Endodermal cell (in vitro differentiated cells): ENCODE data around the gene SCIN. TPM values are rescaled to one million over a fixed set of nuclear protein-coding genes. Genes with fewer than 3 reads are reported as not detected.

Experiments
- DNase-seq: peaks from one replicate; pipeline ENCODE4 v3.0.0-alpha.2; 2017
- H3K27ac ChIP-seq: 2 replicates; pipeline ENCODE4 v1.5.1; 2013; ENCODE audit warnings: mild to moderate bottlenecking, low read depth, low read length, moderate library complexity
- H3K27me3 ChIP-seq: 2 replicates; pipeline ENCODE4 v1.6.1; 2013; ENCODE audit warnings: mild to moderate bottlenecking, low read length, moderate library complexity; ENCODE audit not compliant: insufficient read depth, control insufficient read depth, poor library complexity, severe bottlenecking
- H3K36me3 ChIP-seq: 2 replicates; pipeline ENCODE4 v1.7.0; 2013; ENCODE audit warnings: mild to moderate bottlenecking, low read length, moderate library complexity; ENCODE audit not compliant: control insufficient read depth, insufficient read depth
- H3K4me1 ChIP-seq: one replicate; pipeline ENCODE4 v1.7.0; 2013; ENCODE audit warnings: low read length; ENCODE audit not compliant: control insufficient read depth, insufficient read depth
- H3K4me3 ChIP-seq: 2 replicates; pipeline ENCODE4 v1.5.1; 2013; ENCODE audit warnings: mild to moderate bottlenecking, low read length, moderate library complexity
- H3K9ac ChIP-seq: 2 replicates; pipeline ENCODE4 v1.6.1; 2013; ENCODE audit warnings: mild to moderate bottlenecking, low read length, moderate library complexity; ENCODE audit not compliant: poor library complexity, severe bottlenecking; ENCODE audit errors: extremely low read depth
- H3K9me3 ChIP-seq: 2 replicates; pipeline ENCODE4 v1.6.1; 2013; ENCODE audit warnings: mild to moderate bottlenecking, low read length, moderate library complexity; ENCODE audit not compliant: control insufficient read depth
- H3K27ac Mint-ChIP-seq: 2 replicates; pipeline ENCODE4 v1.8.0; 2020; ENCODE audit warnings: mixed read lengths
- H3K27me3 Mint-ChIP-seq: 2 replicates; pipeline ENCODE4 v1.8.0; 2021; ENCODE audit warnings: mild to moderate bottlenecking, mixed read lengths; ENCODE audit not compliant: insufficient read depth
- H3K36me3 Mint-ChIP-seq: 2 replicates; pipeline ENCODE4 v1.8.0; 2020; ENCODE audit warnings: low read depth, mixed read lengths
- H3K4me1 Mint-ChIP-seq: 2 replicates; pipeline ENCODE4 v1.8.0; 2020; ENCODE audit warnings: mixed read lengths
- H3K4me3 Mint-ChIP-seq: 2 replicates; pipeline ENCODE4 v1.8.0; 2020; ENCODE audit warnings: mild to moderate bottlenecking, moderate library complexity, mixed read lengths
- H3K9me3 Mint-ChIP-seq: 2 replicates; pipeline ENCODE4 v1.8.0; 2020; ENCODE audit warnings: mild to moderate bottlenecking, mixed read lengths
- CTCF ChIP-seq: fragments of 200-600 bp; sonication (generic); conservative IDR thresholded peaks from 2 replicates; pipeline ENCODE4 v1.5.0; 2021; ENCODE audit warnings: antibody characterized with exemption, mild to moderate bottlenecking
- WGBS, 2 experiments: methylation state at CpG; one replicate each; pipeline versions ENCODE4 v1.1.5 to v1.1.7; 2013; ENCODE audit warnings: missing lambda C conversion rate in 2 of 2, mixed read lengths in 1 of 2; ENCODE audit not compliant: insufficient coverage in 1 of 2, insufficient read length in 1 of 2; 5-methylcytosine and 5-hydroxymethylcytosine counted together
- total RNA-seq, 2 donors: library from RNA; stranded (reverse); fragmentation: NEBNext Ultra II Directional in 1 of 2; extraction: Animal tissue kit (Norgen Biotek cat#: 25700) in 1 of 2; gene quantifications; 2 replicates in 1 of 2; 3 replicates in 1 of 2; pipeline ENCODE4 v1.2.1, GENCODE V29; 2021

The SCIN gene
- total RNA-seq, 2 donors from 2014 or later = 0.15 TPM; not detected in 1

GRCh38 chr7:12601302-12601869 lies 30.9 kb downstream of the SCIN start:
- Histone ChIP-seq H3K9me3 (peaks cover 13% of the 10 kb centered on the region), H3K9ac (no peak overlapping the region), H3K27me3 (no peaks in the 10 kb centered on the region), H3K4me1 (no peaks in the 10 kb centered on the region), H3K36me3 (no peaks in the 10 kb centered on the region), H3K27ac (no peak overlapping the region), H3K4me3 (no peak overlapping the region)
- Mint-ChIP-seq H3K4me3 (no peak overlapping the region), H3K36me3 (peaks cover 7% of the 10 kb centered on the region), H3K9me3 (peaks cover 27% of the 10 kb centered on the region), H3K27me3 (no peaks in the 10 kb centered on the region), H3K27ac (no peak overlapping the region), H3K4me1 (no peaks in the 10 kb centered on the region)
- TF ChIP-seq CTCF = no peak
- 100% methylated on average over 1 of the region's 1 CpG; no CpG with 5 or more reads in 1 of the 2 experiments for WGBS, 2 experiments
- DNase-seq = no peak

- no peaks in the 10 kb centered on the region for H3K27me3 Mint-ChIP-seq
- no peak for DNase-seq
- H3K27ac ChIP-seq = no peak overlapping the region
- peaks cover 2% of the 10 kb centered on the region for H3K36me3 Mint-ChIP-seq
- H3K27me3 ChIP-seq = no peaks in the 10 kb centered on the region
- H3K4me1 Mint-ChIP-seq = no peaks in the 10 kb centered on the region
- WGBS, 2 experiments = no CpG with 5 or more reads among the region's 1 CpG
- no peak overlapping the region for H3K4me3 Mint-ChIP-seq
- TF ChIP-seq CTCF = no peak
- peaks cover 7% of the 10 kb centered on the region for H3K9me3 ChIP-seq
- H3K9ac ChIP-seq = no peak overlapping the region
- peaks cover 15% of the 10 kb centered on the region for H3K9me3 Mint-ChIP-seq
- no peak overlapping the region for H3K4me3 ChIP-seq
- H3K4me1 ChIP-seq = no peaks in the 10 kb centered on the region
- no peak overlapping the region for H3K27ac Mint-ChIP-seq
- no peaks in the 10 kb centered on the region for H3K36me3 ChIP-seq
Measured at GRCh38 chr7:12607134-12607533, 36.6 kb downstream of the SCIN start.

GRCh38 chr7:12609561-12609960 lies 39.0 kb downstream of the SCIN start:
- H3K9me3 ChIP-seq = no peaks in the 10 kb centered on the region
- H3K27me3 ChIP-seq = no peaks in the 10 kb centered on the region
- Mint-ChIP-seq H3K4me1 (no peaks in the 10 kb centered on the region), H3K4me3 (no peak overlapping the region), H3K9me3 (peaks cover under 1% of the 10 kb centered on the region), H3K27me3 (no peaks in the 10 kb centered on the region), H3K27ac (no peak overlapping the region), H3K36me3 (no peaks in the 10 kb centered on the region)
- WGBS, 2 experiments = 88 to 96% methylated on average over 1 of the region's 1 CpG
- no peak for DNase-seq
- H3K4me3 ChIP-seq = no peak overlapping the region
- no peak overlapping the region for H3K27ac ChIP-seq
- H3K4me1 ChIP-seq = no peaks in the 10 kb centered on the region
- no peak overlapping the region for H3K9ac ChIP-seq
- no peaks in the 10 kb centered on the region for H3K36me3 ChIP-seq
- TF ChIP-seq CTCF = no peak
